ENCODE data around the gene TLCD3A.

TLCD3A gene

DNA sequence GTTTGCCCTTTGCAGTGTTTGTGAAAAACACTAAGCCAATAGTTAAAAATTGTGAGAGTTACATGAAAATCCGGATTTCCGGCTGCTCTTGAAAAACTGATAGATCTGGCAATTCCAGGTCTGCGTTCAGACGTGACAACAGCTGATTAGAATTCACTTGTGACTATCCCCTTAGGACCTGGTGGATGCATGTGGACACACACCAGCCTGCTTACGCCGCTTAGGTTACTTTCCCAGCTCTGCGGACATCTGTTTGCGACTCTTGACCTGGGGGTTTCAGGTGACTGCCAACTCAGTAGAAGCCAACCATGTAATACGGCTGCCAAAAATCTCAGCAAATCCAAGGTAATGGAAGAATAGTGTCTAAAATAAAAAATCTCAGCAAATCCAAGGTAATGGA lies 42.0 kb upstream of the TLCD3A start:
- Histone ChIP-seq H3F3A (ENCODE audit: insufficient read depth, low read length) (no peaks in the 10 kb centered on the region), H3K36me3 (ENCODE audit: insufficient read depth, low read length) (peaks cover 45% of the 10 kb centered on the region; the same call in 1 of the 2 replicates), H3K4me2 (ENCODE audit: low read length) (no peak overlapping the region), H3K4me1 (ENCODE audit: insufficient read depth, low read length, severe bottlenecking) (no peaks in the 10 kb centered on the region), H3K27me3 (ENCODE audit: insufficient read depth, low read length) (no peaks in the 10 kb centered on the region), H3K79me2 (ENCODE audit: insufficient read depth, low read length) (no peaks in the 10 kb centered on the region), H3K9me2 (ENCODE audit: low read depth, low read length) (no peaks in the 10 kb centered on the region), H3K4me3 (ENCODE audit: low read depth, low read length, poor library complexity, severe bottlenecking) (no peak overlapping the region), H4K20me1 (ENCODE audit: insufficient read depth, low read length) (no peaks in the 10 kb centered on the region), H2AFZ (ENCODE audit: low read length) (no peak overlapping the region), H3K9ac (ENCODE audit: low read length) (no peak overlapping the region), H3K27ac (ENCODE audit: low read depth, low read length, poor library complexity, severe bottlenecking) (no peak overlapping the region), H3K9me3 (ENCODE audit: low read length) (no peaks in the 10 kb centered on the region)
- TF ChIP-seq, protein P1, sequence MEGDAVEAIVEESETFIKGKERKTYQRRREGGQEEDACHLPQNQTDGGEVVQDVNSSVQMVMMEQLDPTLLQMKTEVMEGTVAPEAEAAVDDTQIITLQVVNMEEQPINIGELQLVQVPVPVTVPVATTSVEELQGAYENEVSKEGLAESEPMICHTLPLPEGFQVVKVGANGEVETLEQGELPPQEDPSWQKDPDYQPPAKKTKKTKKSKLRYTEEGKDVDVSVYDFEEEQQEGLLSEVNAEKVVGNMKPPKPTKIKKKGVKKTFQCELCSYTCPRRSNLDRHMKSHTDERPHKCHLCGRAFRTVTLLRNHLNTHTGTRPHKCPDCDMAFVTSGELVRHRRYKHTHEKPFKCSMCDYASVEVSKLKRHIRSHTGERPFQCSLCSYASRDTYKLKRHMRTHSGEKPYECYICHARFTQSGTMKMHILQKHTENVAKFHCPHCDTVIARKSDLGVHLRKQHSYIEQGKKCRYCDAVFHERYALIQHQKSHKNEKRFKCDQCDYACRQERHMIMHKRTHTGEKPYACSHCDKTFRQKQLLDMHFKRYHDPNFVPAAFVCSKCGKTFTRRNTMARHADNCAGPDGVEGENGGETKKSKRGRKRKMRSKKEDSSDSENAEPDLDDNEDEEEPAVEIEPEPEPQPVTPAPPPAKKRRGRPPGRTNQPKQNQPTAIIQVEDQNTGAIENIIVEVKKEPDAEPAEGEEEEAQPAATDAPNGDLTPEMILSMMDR (IDR thresholded peaks at IDR 0.05; ENCODE audit: low read length) = no peak
- TF ChIP-seq EZH2 (IDR thresholded peaks at IDR 0.05; ENCODE audit: borderline replicate concordance, low read length) = no peak

DNA sequence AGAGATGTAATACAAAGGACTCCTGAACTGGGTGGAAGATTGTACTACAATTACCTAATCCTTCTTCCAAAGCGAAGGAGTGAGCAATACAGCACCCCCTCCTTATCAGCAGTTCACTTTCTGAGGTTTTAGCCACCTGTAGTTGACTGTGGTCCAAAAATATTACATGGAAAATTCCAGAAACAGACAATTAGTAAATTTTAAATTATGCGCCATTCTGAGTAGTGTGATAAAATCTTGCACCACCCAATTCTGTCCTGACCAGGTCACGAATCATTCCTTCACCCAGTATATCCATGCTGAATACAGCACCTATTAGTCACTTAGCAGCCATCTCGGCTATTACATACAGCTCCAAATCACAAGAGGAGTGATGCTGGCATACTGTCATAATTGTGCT lies 41.0 kb upstream of the TLCD3A start:
- Histone ChIP-seq H3K4me3 (ENCODE audit: low read depth, low read length, poor library complexity, severe bottlenecking) (no peak overlapping the region), H2AFZ (ENCODE audit: low read length) (no peak overlapping the region), H3K4me2 (ENCODE audit: low read length) (no peak overlapping the region), H3K27ac (ENCODE audit: low read depth, low read length, poor library complexity, severe bottlenecking) (no peak overlapping the region), H4K20me1 (ENCODE audit: insufficient read depth, low read length) (no peaks in the 10 kb centered on the region), H3K9me3 (ENCODE audit: low read length) (no peaks in the 10 kb centered on the region), H3K9me2 (ENCODE audit: low read depth, low read length) (no peaks in the 10 kb centered on the region), H3K36me3 (ENCODE audit: insufficient read depth, low read length) (peaks cover 47% of the 10 kb centered on the region; the same call in 1 of the 2 replicates), H3K4me1 (ENCODE audit: insufficient read depth, low read length, severe bottlenecking) (no peaks in the 10 kb centered on the region), H3K79me2 (ENCODE audit: insufficient read depth, low read length) (no peaks in the 10 kb centered on the region), H3F3A (ENCODE audit: insufficient read depth, low read length) (no peaks in the 10 kb centered on the region), H3K27me3 (ENCODE audit: insufficient read depth, low read length) (no peaks in the 10 kb centered on the region), H3K9ac (ENCODE audit: low read length) (no peak overlapping the region)
- TF ChIP-seq EZH2 (IDR thresholded peaks at IDR 0.05; ENCODE audit: borderline replicate concordance, low read length) = no peak
- TF ChIP-seq, protein P1 (IDR thresholded peaks at IDR 0.05; ENCODE audit: low read length) = no peak

DNA sequence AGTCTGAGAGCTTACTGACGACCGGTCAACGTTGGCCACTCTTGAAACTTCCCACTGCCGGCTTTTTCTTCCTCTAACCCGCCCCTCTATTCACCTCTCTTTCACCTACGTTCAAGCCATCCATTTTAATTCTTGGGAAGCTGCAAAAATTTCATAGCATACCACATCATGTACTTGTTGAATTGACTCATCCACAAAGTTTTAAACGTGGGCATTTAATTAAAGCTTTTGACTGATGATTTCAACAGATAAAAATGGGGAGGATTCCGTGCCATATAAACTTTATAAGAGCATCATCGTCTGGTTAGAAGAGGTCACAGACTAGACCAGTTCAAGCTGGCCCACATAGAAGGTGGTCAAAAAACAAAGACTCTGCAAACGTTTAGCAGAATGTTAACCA lies 40.3 kb upstream of the TLCD3A start:
- H3K9ac ChIP-seq (ENCODE audit: low read length) = no peak overlapping the region
- no peaks in the 10 kb centered on the region for H4K20me1 ChIP-seq (ENCODE audit: insufficient read depth, low read length)
- H3F3A ChIP-seq (ENCODE audit: insufficient read depth, low read length) = no peaks in the 10 kb centered on the region

More for the DNA sequence above, 40.3 kb upstream of the TLCD3A start:
- H3K9me2 ChIP-seq (ENCODE audit: low read depth, low read length) = no peaks in the 10 kb centered on the region
- H3K4me2 ChIP-seq (ENCODE audit: low read length) = no peak overlapping the region
- TF ChIP-seq EZH2 (IDR thresholded peaks at IDR 0.05; ENCODE audit: borderline replicate concordance, low read length) = no peak
- TF ChIP-seq, protein P1 (IDR thresholded peaks at IDR 0.05; ENCODE audit: low read length) = no peak
- H3K27ac ChIP-seq (ENCODE audit: low read depth, low read length, poor library complexity, severe bottlenecking) = no peak overlapping the region
- H3K9me3 ChIP-seq (ENCODE audit: low read length) = no peaks in the 10 kb centered on the region
- no peak overlapping the region for H3K4me3 ChIP-seq (ENCODE audit: low read depth, low read length, poor library complexity, severe bottlenecking)
- no peaks in the 10 kb centered on the region for H3K4me1 ChIP-seq (ENCODE audit: insufficient read depth, low read length, severe bottlenecking)
- H3K27me3 ChIP-seq (ENCODE audit: insufficient read depth, low read length) = no peaks in the 10 kb centered on the region
- no peaks in the 10 kb centered on the region for H3K79me2 ChIP-seq (ENCODE audit: insufficient read depth, low read length)
- H2AFZ ChIP-seq (ENCODE audit: low read length) = no peak overlapping the region
- peaks cover 49% of the 10 kb centered on the region; the same call in 1 of the 2 replicates for H3K36me3 ChIP-seq (ENCODE audit: insufficient read depth, low read length)
